HG03342 (cell line): ENCODE measurements around the gene POLDIP2.

Source experiments
- ATAC-seq: cut with Tn5 transposase; IDR thresholded peaks from one replicate; pipeline ENCODE4 v1.9.1; 2021; ENCODE audit warnings: mild to moderate bottlenecking, moderate library complexity; ENCODE audit not compliant: unreplicated experiment

The POLDIP2 gene

DNA sequence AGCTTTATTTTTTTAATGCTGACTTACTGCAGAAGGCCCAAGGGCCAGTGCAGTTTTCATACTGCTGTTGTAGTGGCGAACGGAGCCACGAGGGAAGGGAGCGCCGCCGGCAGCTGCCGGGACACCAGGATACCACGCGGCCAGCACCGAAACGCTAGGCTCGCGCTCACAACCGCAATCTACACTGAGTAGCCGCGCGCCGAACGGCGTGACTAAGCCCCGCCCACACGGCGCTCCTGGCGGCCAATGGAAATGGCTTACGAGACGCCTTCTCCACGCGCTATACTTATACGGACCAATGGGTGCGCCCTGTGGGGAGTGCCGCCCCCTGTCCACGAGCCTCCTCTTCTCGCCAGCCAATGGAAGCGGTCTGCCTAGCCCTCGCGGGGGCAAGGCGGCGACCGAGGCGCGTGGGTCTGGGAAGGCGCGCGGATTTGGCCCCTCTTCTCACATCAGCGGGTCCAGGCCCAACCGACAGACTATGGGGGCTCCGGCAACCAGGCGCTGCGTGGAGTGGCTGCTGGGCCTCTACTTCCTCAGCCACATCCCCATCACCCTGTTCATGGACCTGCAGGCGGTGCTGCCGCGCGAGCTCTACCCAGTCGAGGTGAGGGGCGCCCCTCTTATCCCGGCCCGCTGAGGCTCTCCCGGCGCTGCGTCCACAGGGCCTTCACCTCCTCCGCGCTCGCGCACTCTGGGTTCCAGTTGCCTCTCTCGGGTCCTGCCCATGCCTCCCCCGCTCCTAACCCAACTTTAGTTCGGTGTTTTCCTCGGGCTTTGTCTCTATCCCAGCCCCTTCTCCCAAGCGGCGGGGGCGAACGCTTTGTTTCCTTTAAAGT lies 38.3 kb downstream of the POLDIP2 start, which contains the start of gene TMEM97:
Gene TMEM97 (plus strand): TSS at position 442 of the 839 bp plus-strand sequence. CDS start 40 bp downstream, at position 482.
- ATAC-seq, result peak; percentile 94

DNA sequence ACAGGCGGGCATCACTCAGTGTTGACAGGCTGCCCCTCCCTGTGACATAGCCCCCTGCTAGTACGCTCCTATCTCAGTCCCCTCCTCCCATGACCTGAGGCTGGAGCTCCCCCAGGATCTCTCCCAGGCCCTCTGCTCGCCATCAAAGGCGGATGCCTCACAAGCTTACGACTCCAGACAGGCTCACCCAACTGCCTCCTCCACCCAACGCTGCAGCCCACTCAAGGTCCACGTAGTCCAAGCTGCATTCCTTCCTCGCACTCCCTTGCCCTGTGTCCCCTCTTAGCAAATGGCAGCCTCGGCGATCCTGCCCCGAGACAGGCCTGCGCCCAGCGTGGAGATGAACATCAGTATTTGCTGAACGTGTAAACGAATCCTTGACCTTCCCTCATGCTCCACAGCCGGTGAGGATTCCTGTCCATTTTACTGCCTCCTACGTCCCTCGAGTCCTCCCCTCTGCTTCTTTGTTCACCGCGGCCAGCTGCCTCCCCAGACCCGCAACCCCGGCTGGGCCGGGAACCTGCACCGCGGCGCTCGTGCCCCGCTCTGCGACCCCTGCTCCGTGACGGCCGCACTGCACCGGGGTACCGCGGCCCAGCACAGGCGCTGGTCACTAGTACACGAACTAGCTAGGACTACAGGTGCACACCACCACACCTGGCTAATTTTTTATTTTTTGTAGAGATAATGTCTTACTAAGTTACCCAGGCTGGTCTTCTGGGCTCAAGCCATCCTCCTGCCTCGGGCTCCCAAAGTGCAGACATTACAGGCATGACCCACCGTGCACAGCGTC lies 39.2 kb downstream of the POLDIP2 start:
- no peak for ATAC-seq

DNA sequence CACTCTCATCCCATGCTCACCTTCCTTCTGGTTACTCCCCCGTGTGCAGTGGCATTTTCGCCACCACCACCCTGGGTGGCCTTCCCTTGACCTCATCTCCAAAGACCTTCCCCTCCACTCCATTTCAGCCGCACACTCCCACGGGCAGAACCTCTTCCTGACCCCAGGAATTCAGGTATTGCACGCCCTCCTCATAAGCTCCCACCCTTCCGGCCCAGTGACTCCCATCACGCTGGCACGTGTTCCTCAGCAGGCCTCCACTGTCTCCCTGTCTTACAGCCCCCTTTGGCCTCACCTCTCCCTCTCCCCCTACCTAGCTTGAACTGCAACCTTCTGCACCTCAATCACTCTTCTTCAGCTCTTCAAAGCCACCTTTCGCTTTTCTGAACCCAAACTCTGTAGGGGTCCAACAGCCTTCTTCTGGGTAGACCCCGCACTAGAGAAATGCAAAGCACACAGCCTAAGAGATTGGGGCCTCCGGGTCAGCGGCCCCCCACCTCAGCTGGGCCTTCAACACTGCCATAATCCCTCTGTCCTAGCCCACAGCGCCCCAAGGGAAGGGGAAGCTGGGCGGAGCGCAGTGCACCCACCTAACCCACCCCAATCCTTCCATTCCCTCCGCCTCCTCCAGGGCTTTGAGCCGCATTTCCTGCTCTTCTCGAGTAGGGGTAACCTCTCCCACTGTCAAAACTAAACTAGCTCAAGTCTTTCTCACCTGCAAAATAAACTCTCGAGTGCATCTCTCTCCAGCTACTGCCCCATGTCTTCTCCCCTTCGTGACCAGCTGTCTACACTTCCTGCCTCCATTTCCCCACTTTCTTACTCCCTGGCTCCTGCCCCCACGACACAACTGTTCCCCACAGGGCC lies 40.0 kb downstream of the POLDIP2 start:
- ATAC-seq, result no peak

DNA sequence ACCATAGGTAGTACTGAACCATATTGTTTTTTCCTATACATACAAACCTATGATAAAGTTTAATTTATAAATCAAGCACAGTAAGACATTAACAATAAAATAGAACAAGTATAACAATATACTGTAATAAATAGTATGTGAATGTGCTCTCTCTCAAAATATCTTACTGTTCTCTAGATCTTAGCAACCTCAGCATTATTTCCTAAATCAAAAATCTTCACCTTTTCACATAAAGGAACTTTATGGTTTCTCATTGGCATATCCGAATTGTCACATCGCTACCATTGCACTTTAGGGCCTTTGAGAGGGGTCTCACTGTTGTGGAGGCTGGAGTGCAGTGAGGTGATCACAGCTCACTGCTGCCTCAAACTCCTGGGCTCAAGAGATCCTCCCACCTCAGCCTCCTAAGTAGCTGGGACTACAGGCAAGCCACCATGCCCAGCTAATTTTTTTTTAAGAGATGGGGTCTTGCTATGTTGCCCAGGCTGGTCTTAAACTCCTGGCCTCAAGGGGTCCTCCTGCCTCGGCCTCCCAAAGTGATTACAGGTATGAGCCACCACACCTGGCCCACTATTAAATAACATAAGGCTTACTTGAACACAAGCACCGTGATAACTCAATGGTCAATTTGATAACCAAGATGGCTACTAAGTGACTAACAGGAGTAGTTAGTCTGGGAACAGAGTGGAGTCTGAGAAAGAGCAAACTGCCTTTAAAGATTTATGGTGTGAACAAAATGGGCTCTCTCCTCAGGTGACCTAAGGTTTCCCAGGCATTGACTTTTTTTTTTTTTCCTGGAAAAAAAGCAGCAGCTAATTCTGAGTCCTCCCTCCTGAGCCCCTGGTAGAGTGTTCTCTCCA lies 41.3 kb downstream of the POLDIP2 start:
- no peak for ATAC-seq

DNA sequence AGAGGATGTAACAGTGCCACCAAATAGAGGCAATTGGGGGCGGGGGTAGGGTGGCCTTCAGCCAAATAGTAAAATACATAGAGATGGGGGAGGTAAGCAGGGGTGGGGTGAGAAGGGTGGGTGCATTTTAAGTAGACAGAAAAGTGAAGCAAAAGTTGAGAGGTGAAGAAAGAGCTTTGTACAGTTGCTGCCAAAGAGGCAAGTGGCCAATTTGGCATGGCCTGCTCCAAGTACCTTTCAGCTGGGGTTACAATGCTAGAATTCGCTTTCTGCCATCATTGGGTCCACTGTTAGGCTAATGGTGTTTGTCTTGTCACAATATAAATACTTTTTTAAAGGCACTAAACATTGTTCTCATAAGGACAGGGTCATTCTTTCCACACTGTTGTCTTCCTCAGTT lies 43.5 kb downstream of the POLDIP2 start:
- ATAC-seq, result no peak

DNA sequence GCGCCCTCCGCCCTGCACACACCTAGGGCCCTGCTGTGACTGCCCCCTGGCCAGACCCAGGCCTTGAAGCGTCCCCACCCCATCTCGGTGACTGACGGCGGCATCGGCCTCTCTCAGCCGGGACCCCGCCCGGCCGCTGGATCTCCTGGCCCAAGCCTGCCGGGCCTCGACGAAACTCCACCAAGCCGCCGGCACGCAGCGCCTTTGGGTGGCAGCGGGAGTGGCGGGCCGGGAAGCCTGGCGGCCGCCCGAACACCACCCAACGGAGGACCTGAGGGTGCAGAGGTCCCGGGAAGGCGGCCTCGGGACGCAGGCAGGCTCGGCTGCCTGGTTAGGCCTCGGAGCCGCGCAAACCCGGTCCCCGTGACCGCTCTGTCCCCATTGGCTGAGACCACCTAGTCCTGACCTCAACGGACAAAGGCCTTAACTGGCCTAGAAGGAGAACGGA lies 50.3 kb downstream of the POLDIP2 start:
- ATAC-seq, result no peak

DNA sequence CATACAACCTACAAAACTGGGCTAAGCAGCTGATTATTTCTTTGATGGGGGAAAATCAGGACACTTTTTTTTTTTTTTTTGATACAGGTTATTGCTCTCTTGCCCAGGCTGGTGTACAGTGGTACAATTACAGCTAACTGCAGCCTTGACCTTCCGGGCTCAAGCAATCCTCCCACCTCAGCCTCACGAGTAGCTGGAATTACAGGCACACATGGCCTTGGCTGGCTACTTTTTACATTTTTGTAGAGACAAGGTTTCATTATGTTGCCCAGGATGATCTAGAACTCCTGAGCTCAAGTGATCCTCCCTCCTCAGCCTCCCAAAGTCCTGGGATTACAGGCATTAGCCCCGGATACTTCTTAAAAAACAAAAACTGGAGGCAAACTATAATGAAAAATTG lies 58.9 kb downstream of the POLDIP2 start:
- ATAC-seq, result no peak
